SK-N-SH (cell line): ENCODE measurements around the gene KIFAP3. TPM values are rescaled to one million over a fixed set of nuclear protein-coding genes. Genes with fewer than 3 reads are reported as not detected.
"Not testable (repeated sequence)": the region's sequence is repeated elsewhere in the genome, so short reads cannot be mapped to it uniquely, and the experiment has no call there.

ENCODE experiments used
- CTCF ChIA-PET: fragments of 300-600, 350-600 bp; formaldehyde crosslinking; extraction: SDS; loops from one replicate; lab custom pipeline; 2021; lab: Yijun Ruan, JAX
- POLR2A ChIA-PET: fragments of 350-600 bp; sonication (Branson Sonifier 250); formaldehyde crosslinking; extraction: SDS; loops from one replicate; lab custom pipeline; 2020; ENCODE audit warnings: antibody characterized with exemption, inconsistent platforms; lab: Yijun Ruan, JAX
- DNase-seq: peaks from one replicate; pipeline ENCODE4 v3.0.0; 2012
- H2AFZ ChIP-seq: fragments of 200-600 bp; sonication (generic); 2 replicates; pipeline ENCODE4 v1.8.1; 2016; ENCODE audit warnings: antibody characterized with exemption, mild to moderate bottlenecking, low read depth
- H3F3A ChIP-seq: fragments of 200-600 bp; sonication (generic); replicated peaks from 2 replicates; pipeline ENCODE3; 2016; ENCODE audit warnings: antibody characterized with exemption, mild to moderate bottlenecking; ENCODE audit not compliant: insufficient read depth
- H3K27ac ChIP-seq, 2 experiments: fragments of 200-500 bp in 1 of 2; fragments of 200-600 bp in 1 of 2; sonication (Bioruptor generic) in 1 of 2; sonication (generic), shearing (Covaris generic) in 1 of 2; 2 replicates each; pipeline versions ENCODE4 v1.5.1 to v1.6.1; 2014 to 2016; ENCODE audit warnings: low read depth in 2 of 2, inconsistent platforms in 1 of 2, low read length in 1 of 2, mild to moderate bottlenecking in 1 of 2, mixed read lengths in 1 of 2
- H3K27me3 ChIP-seq: fragments of 200-600 bp; sonication (generic), shearing (Covaris generic); 2 replicates; pipeline ENCODE4 v1.6.1; 2016; ENCODE audit warnings: mixed run types; ENCODE audit not compliant: insufficient read depth
- H3K36me3 ChIP-seq, 2 experiments: fragments of 200-500 bp in 1 of 2; fragments of 200-600 bp in 1 of 2; sonication (Bioruptor generic) in 1 of 2; sonication (generic) in 1 of 2; replicated peaks in 1 of 2; 2 replicates each; pipeline versions ENCODE3 to v1.5.1; 2014 to 2016; ENCODE audit warnings: low read length in 1 of 2, mild to moderate bottlenecking in 1 of 2; ENCODE audit not compliant: insufficient read depth in 2 of 2, control insufficient read depth in 1 of 2
- H3K4me1 ChIP-seq, 2 experiments: fragments of 200-500 bp in 1 of 2; fragments of 200-600 bp in 1 of 2; sonication (Bioruptor generic) in 1 of 2; sonication (generic), shearing (Covaris generic) in 1 of 2; 2 replicates each; pipeline versions ENCODE4 v1.5.1 to v1.6.1; 2014 to 2016; ENCODE audit warnings: low read depth in 1 of 2, low read length in 1 of 2, mixed run types in 1 of 2; ENCODE audit not compliant: insufficient read depth in 2 of 2, control insufficient read depth in 1 of 2
- H3K4me2 ChIP-seq: fragments of 200-600 bp; sonication (generic), shearing (Covaris generic); 2 replicates; pipeline ENCODE4 v1.6.1; 2017; ENCODE audit warnings: mixed run types
- H3K4me3 ChIP-seq, 2 experiments: fragments of 200-500 bp in 1 of 2; fragments of 200-600 bp in 1 of 2; sonication (Bioruptor generic) in 1 of 2; sonication (generic), shearing (Covaris generic) in 1 of 2; 2 replicates each; pipeline versions ENCODE4 v1.5.1 to v1.8.1; 2014 to 2016; ENCODE audit warnings: low read depth in 2 of 2, inconsistent platforms in 1 of 2, low read length in 1 of 2, mild to moderate bottlenecking in 1 of 2, mixed read lengths in 1 of 2, moderate library complexity in 1 of 2
- H3K79me2 ChIP-seq: fragments of 200-600 bp; sonication (generic); 2 replicates; pipeline ENCODE4 v1.8.1; 2017; ENCODE audit warnings: mild to moderate bottlenecking; ENCODE audit not compliant: insufficient read depth
- H3K9ac ChIP-seq: fragments of 200-600 bp; sonication (generic); 2 replicates; pipeline ENCODE4 v1.6.1; 2017; ENCODE audit warnings: mixed run types
- H3K9me2 ChIP-seq: fragments of 200-600 bp; sonication (generic); 2 replicates; pipeline ENCODE4 v1.6.1; 2017; ENCODE audit warnings: mixed run types
- H3K9me3 ChIP-seq: fragments of 200-600 bp; sonication (generic); 2 replicates; pipeline ENCODE4 v1.6.1; 2017; ENCODE audit warnings: mixed run types, mild to moderate bottlenecking, moderate library complexity
- H4K20me1 ChIP-seq: fragments of 200-600 bp; sonication (generic); 2 replicates; pipeline ENCODE4 v1.6.1; 2017; ENCODE audit warnings: mild to moderate bottlenecking, mixed run types; ENCODE audit not compliant: insufficient read depth
- CTCF ChIP-seq: fragments of 200-600 bp; sonication (generic); IDR thresholded peaks from 2 replicates; pipeline ENCODE4 v1.6.1; 2017; ENCODE audit warnings: antibody characterized with exemption, mild to moderate bottlenecking, moderate library complexity
- IRF3 ChIP-seq: fragments of 150-350 bp; IDR thresholded peaks from 2 replicates; pipeline ENCODE4 v1.6.1; 2016; ENCODE audit warnings: mild to moderate bottlenecking, low read depth, low read length
- RCOR1 ChIP-seq: fragments of 150-350 bp; IDR thresholded peaks from 2 replicates; pipeline ENCODE4 v1.6.1; 2017; ENCODE audit warnings: antibody characterized with exemption, low read length
- WGBS: methylation state at CpG from one replicate; pipeline ENCODE4 v1.1.6; 2017; ENCODE audit warnings: low lambda C conversion rate; 5-methylcytosine and 5-hydroxymethylcytosine counted together
- polyA plus RNA-seq, 3 experiments: library from polyadenylated mRNA; depleted of rRNA; stranded (reverse); fragments of >200 nt; gene quantifications; 2 replicates each; pipeline ENCODE4 v1.2.3, GENCODE V29; 2012
- TF ChIP-seq, protein P1 (sequence below): IDR thresholded peaks from 2 replicates; pipeline ENCODE4 v1.4.0; 2012; ENCODE audit warnings: low read depth, borderline replicate concordance

The KIFAP3 gene
- polyA plus RNA-seq, 1 of the 3 experiments (the other 2 are of a cell fraction) = 10.7 TPM

DNA sequence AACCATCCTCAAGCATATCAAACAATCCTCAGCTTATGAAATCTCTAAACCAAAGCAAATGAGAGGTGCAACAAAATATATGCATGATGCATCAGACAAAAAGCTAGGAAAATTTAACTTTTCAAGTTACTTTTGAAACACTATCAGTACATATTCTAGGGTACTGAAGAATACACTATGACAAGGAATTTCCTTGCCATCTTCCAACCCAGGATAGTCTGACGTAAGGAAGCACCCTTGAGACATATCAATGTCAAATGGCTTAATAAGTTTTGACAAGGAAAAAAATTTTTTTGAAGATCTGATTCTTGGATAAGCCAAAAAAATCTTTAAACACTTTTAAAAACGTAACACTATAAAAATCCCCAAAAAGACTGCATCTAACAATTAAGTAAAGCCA, 64.9 kb downstream of the KIFAP3 start (continued):
- TF ChIP-seq CTCF = no peak
- TF ChIP-seq RCOR1 = no peak
- TF ChIP-seq, protein P1, sequence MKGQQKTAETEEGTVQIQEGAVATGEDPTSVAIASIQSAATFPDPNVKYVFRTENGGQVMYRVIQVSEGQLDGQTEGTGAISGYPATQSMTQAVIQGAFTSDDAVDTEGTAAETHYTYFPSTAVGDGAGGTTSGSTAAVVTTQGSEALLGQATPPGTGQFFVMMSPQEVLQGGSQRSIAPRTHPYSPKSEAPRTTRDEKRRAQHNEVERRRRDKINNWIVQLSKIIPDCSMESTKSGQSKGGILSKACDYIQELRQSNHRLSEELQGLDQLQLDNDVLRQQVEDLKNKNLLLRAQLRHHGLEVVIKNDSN = no peak
- TF ChIP-seq, all 33 proteins: peak for 0

DNA sequence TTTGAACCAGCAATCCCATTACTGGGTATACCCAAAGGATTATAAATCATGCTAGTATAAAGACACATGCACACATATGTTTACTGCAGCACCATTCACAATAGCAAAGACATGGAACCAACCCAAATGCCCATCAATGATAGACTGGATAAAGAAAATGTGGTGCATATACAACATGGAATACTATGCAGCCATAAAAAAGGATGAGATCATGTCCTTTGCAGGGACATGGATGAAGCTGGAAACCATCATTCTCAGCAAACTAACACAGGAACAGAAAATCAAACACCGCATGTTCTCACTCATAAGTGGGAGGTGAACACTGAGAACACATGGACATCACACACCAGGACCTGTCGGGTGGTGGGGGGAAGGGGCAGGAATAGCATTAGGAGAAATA, 65.8 kb downstream of the KIFAP3 start:
- DNase-seq, H3K9me2 ChIP-seq, H2AFZ ChIP-seq, H3K4me2 ChIP-seq, H3K4me3 ChIP-seq, CTCF ChIA-PET, H3K27me3 ChIP-seq, H3F3A ChIP-seq, POLR2A ChIA-PET, H3K4me1 ChIP-seq, H3K36me3 ChIP-seq, H3K27ac ChIP-seq, H3K79me2 ChIP-seq, H4K20me1 ChIP-seq, H3K9ac ChIP-seq, H3K9me3 ChIP-seq: not testable (repeated sequence)
- 96% methylated on average over 2 of the region's 2 CpGs for WGBS

DNA sequence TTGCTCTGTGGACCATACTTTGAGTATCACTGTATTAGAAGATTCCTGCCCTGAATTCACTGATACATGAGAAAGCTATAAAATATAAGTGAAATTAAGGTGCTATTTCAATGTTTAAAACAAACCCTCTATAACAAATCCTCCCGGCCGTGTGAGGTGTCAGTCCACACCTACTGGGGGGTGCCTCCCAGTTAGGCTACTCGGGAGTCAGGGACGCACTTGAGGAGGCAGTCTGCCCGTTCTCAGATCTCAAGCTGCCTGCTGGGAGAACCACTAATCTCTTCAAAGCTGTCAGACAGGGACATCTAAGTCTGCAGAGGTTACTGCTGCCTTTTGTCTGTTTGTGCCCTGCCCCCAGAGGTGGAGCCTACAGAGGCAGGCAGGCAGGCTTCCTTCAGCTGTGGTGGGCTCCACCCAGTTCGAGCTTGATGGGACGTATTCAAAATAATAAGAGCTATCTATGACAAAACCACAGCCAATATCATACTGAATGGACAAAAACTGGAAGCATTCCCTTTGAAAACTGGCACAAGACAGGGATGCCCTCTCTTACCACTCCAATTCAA, 71.1 kb downstream of the KIFAP3 start:
- H3K79me2 ChIP-seq, H3K27ac ChIP-seq, H3K9me2 ChIP-seq, CTCF ChIA-PET, H3K4me2 ChIP-seq, POLR2A ChIA-PET, DNase-seq, H3K4me3 ChIP-seq, H3K36me3 ChIP-seq, H2AFZ ChIP-seq, H3K9me3 ChIP-seq, H3K27me3 ChIP-seq, H3K9ac ChIP-seq, H4K20me1 ChIP-seq: not testable (repeated sequence)
- Histone ChIP-seq H3F3A (peaks cover 12% of the 10 kb centered on the region), H3K4me1 (peaks cover 0 to 19% of the 10 kb centered on the region in 2 experiments; a peak in 2 of 4 replicates)
- 84% methylated on average over 5 of the region's 7 CpGs for WGBS

DNA sequence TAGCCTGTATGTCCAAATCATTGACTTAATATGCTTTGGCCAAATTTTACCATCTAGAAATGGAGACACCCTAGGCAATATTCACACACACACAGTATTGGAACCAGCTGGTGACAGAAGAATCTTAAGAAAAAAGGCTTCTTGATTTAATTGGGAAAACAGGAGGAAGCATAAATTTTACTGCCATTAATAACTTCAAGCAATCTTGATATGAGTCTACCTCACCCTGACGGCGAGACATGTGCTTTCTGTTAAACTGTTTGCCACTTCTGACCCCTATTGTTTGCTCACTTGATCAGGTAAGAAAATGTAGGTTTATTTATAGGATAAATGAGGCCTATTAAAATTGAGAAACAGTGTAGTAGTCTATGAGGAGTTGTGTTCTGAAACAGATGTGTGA, 73.2 kb downstream of the KIFAP3 start:
- Histone ChIP-seq H3K27ac (no peak overlapping the region), H3K36me3 (peaks cover 0 to 3% of the 10 kb centered on the region in 2 experiments), H3K9ac (no peak overlapping the region), H3K4me2 (no peak overlapping the region), H3K9me2 (no peaks in the 10 kb centered on the region), H3F3A (peaks cover 12% of the 10 kb centered on the region), H3K79me2 (no peaks in the 10 kb centered on the region), H3K27me3 (no peaks in the 10 kb centered on the region), H3K4me1 (peaks cover 0 to 19% of the 10 kb centered on the region in 2 experiments; a peak in 2 of 4 replicates), H3K9me3 (no peaks in the 10 kb centered on the region), H4K20me1 (no peaks in the 10 kb centered on the region), H2AFZ (no peak overlapping the region), H3K4me3 (no peak overlapping the region)
- WGBS = 89% methylated on average over 2 of the region's 2 CpGs
- ChIA-PET CTCF (no interaction called here), POLR2A (no interaction called here)
- no peak for TF ChIP-seq IRF3
- no peak for DNase-seq
